COR-L47 (cell line): Measurements from ENCODE around the gene FOXO4.

Source experiments
- DNase-seq: peaks from one replicate; lab custom pipeline; 2025; lab: John Stamatoyannopoulos, UW

FOXO4 gene

GRCh38 chrX:71099736-71100135 lies 4.1 kb downstream of the FOXO4 start:
- DNase-seq: no peak

GRCh38 chrX:71100581-71101505 lies 5.2 kb downstream of the FOXO4 start:
- DNase-seq: no peak

- no peak for DNase-seq
Observed at GRCh38 chrX:71102292-71102691, 6.6 kb downstream of the FOXO4 start.

GRCh38 chrX:71103110-71103983 lies 7.7 kb downstream of the FOXO4 start:
- no peak for DNase-seq

GRCh38 chrX:71105628-71106027 lies 10.0 kb downstream of the FOXO4 start:
- DNase-seq: no peak

GRCh38 chrX:71106427-71106826 lies 10.8 kb downstream of the FOXO4 start, which contains the start of gene CXorf65:
TSS of gene CXorf65 (minus strand) at chrX:71106740. CDS start at chrX:71106556, 184 bp downstream.
- DNase-seq: no peak

GRCh38 chrX:71107245-71107644 lies 11.6 kb downstream of the FOXO4 start:
- no peak for DNase-seq

- no peak for DNase-seq
Observed at GRCh38 chrX:71107762-71108360, 12.2 kb downstream of the FOXO4 start.

GRCh38 chrX:71109051-71109450 lies 13.4 kb downstream of the FOXO4 start:
- DNase-seq: no peak

GRCh38 chrX:71111141-71111843 lies 15.6 kb downstream of the FOXO4 start, which contains the start of gene IL2RG:
TSS of gene IL2RG (minus strand) at chrX:71111577. CDS start at chrX:71111539, 38 bp downstream.
- DNase-seq: no peak

- no peak for DNase-seq
Observed at GRCh38 chrX:71111921-71112431, 16.3 kb downstream of the FOXO4 start.

- no peak for DNase-seq
Observed at GRCh38 chrX:71117358-71117757, 21.7 kb downstream of the FOXO4 start.

GRCh38 chrX:71118032-71118984 lies 22.7 kb downstream of the FOXO4 start, which contains the start of gene MED12:
TSS of gene MED12 (plus strand) at chrX:71118596. CDS start at chrX:71118755, 159 bp downstream.
- peak; percentile 61 for DNase-seq

- DNase-seq: no peak
Observed at GRCh38 chrX:71118985-71119535, 23.4 kb downstream of the FOXO4 start.

- DNase-seq: no peak
Observed at GRCh38 chrX:71128166-71128833, 32.6 kb downstream of the FOXO4 start.

GRCh38 chrX:71128915-71129765 lies 33.5 kb downstream of the FOXO4 start:
- no peak for DNase-seq

GRCh38 chrX:71131510-71131909 lies 35.9 kb downstream of the FOXO4 start:
- DNase-seq: no peak

GRCh38 chrX:71140440-71140839 lies 44.8 kb downstream of the FOXO4 start:
- no peak for DNase-seq
